GM04504 (cell line): ENCODE measurements around the gene PACS2.

Source experiments
- DNase-seq: peaks from one replicate; pipeline ENCODE4 v3.0.0-alpha.2; 2012; ENCODE audit warnings: low read depth

Gene PACS2

GRCh38 chr14:105368910-105369652 lies 54.5 kb downstream of the PACS2 start:
- no peak for DNase-seq

GRCh38 chr14:105369653-105370040 lies 55.1 kb downstream of the PACS2 start:
- DNase-seq = no peak

- no peak for DNase-seq
These were observed 59.8 kb downstream of the PACS2 start for GRCh38 chr14:105374389-105374788.

- no peak for DNase-seq
These were observed 61.1 kb downstream of the PACS2 start for GRCh38 chr14:105375635-105376057.

GRCh38 chr14:105376521-105377440 lies 62.2 kb downstream of the PACS2 start:
- no peak for DNase-seq

GRCh38 chr14:105377555-105378182 lies 63.1 kb downstream of the PACS2 start:
- no peak for DNase-seq

GRCh38 chr14:105378199-105378598 lies 63.7 kb downstream of the PACS2 start:
- DNase-seq = no peak

- DNase-seq = no peak
These were observed 64.5 kb downstream of the PACS2 start for GRCh38 chr14:105378873-105379685.

- no peak for DNase-seq
These were observed 65.4 kb downstream of the PACS2 start for GRCh38 chr14:105379946-105380345.

GRCh38 chr14:105380756-105381155 lies 66.2 kb downstream of the PACS2 start:
- no peak for DNase-seq

GRCh38 chr14:105381446-105382342 lies 67.1 kb downstream of the PACS2 start:
- no peak for DNase-seq

- no peak for DNase-seq
These were observed 68.0 kb downstream of the PACS2 start for GRCh38 chr14:105382343-105383082.

- DNase-seq = no peak
These were observed 68.7 kb downstream of the PACS2 start for GRCh38 chr14:105383083-105383730.

GRCh38 chr14:105384041-105384557 lies 69.6 kb downstream of the PACS2 start:
- DNase-seq = no peak

GRCh38 chr14:105384605-105385321 lies 70.2 kb downstream of the PACS2 start:
- no peak for DNase-seq

GRCh38 chr14:105385322-105385637 lies 70.7 kb downstream of the PACS2 start:
- no peak for DNase-seq

- no peak for DNase-seq
These were observed 71.3 kb downstream of the PACS2 start for GRCh38 chr14:105385698-105386365.
